Left ventricle myocardium superior (tissue), 1 donor: ENCODE results near the gene SLC4A5. TPM values are rescaled to one million over a fixed set of nuclear protein-coding genes. Genes with fewer than 3 reads are reported as not detected.
"Not testable (repeated sequence)": the region's sequence is repeated elsewhere in the genome, so short reads cannot be mapped to it uniquely, and the experiment has no call there.

Experiments used
- ATAC-seq: fragments of 200-7000 bp; cut with Tn5 transposase; one replicate; pipeline ENCODE4 v1.9.1; 2020; ENCODE audit warnings: mild to moderate bottlenecking, moderate library complexity
- DNase-seq: peaks from one replicate; pipeline ENCODE4 v3.0.0-alpha.2; 2020
- intact Hi-C: fragments of 100-400 bp; cut with micrococcal nuclease; formaldehyde crosslinking; loops from one replicate; pipeline ENCODE4 v1.11.0; 2022
- total RNA-seq: library from RNA; stranded (reverse); fragmentation: NEBNext Ultra II Directional; extraction: Animal tissue kit (Norgen Biotek cat#: 25700); gene quantifications from one replicate; pipeline ENCODE4 v1.2.1, GENCODE V29; 2021
- donor health status: DM: no; HTN: yes; CAD: no; lungs with severe emphysema.

The SLC4A5 gene
- total RNA-seq, 1 donor from 2014 or later: 2.2 TPM

DNA sequence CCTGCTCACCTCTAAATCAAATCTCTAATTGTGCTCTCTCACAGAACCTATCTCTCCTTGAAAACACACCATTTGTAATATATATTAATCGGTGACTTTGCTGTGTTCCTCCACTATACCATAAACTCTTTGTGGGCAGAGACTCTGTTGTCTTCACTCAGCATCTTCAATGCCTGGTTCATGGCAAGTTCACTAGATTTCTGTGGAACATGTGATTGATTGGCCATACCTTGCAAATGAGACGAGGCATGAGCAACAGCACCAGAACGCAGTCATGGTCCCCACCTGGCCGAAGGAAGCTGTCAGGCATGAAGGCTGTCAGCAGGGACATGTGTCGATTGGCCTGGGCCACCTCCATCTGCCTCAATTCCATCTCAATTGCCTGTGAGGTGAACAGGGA, 25.3 kb upstream of the SLC4A5 start:
- no peak for DNase-seq
- no peak for ATAC-seq
- intact Hi-C loops: no loop called here

DNA sequence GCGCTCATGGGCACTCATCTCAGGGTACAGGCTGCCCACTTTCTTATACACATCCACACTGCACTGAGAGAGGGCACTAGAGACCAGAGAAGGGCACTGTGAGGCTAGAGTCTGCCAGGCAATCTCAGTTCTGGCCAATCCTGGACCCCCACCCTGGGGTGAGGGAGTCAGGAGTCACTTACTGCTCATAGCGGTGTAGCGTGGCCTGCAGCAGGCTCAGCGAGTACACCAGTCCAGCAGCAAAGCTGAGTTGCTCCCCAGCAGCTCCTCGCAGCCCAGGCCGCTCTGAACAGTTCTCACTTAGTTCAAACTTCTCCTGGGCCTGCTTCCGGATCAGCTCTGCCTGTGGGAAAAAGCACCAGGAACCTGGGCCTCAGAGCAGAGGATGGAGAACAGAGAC, 24.6 kb upstream of the SLC4A5 start:
- intact Hi-C loops: no loop called here
- no peak for DNase-seq
- no peak for ATAC-seq

DNA sequence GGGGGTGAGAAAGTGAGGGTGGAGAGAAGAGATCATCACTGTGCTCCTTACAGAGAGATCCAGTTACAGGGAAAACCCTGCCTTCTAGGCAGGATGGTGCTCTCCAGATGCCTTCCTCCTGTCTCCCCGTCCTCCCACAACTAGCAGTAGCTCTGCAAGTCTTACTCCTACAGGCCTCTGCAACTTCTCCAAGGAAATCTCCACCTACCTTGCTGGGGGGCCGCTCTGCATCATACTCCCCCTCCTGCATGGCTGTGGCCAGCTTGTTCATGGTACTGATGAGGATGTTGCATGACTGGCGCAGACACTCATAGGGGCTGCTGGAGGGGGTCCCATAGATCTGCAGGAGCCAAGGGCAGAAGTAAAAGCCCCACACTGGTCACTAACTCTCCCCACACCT, 22.8 kb upstream of the SLC4A5 start:
- intact Hi-C loops: no loop called here
- DNase-seq (no peak), ATAC-seq (no peak)

DNA sequence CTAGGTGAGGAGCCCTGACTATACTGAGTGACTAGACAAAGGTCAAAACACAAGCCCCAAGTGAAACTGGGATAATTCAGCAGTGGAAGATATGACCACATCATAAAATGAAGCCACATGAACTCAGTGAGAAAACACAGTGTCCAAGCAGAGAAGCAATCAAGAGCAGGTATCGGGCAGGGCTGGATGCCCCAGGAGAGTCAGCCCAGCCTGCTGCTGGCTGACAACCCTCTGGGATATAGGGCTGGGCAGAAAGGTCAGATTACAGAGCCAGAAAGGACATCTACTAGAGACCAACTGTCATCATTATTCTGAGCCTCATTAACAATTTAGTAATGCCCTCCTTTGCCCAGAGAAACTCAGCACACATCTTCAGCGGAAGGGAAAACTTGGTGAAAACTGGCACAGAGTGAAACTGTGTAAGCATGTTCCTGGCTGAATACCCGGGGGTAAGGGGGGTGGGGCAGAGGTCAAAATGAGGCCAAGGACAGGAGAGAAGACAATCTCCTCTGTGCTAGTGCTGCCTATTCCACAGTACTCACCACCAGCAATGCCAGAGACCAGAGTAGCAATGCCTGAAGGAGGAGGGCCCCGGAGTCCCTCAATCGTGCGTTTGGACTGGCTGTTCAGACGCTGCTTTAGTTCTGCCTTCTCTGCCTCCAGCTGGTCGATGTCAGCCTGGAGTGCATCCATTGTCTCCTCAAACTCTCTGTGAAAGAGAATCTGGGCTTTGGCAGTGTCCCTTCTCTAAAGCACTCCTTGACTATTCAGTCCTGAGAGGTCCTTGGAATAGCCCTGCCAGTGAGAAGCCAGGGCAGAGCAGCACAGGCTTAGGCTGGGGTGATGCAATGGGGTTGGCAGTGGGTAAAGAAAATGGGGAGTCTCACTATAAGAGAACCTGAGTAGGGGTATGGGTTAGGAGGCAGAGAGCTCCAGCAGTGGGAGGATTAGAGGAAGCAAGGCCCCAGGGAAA, 21.6 kb upstream of the SLC4A5 start:
- peak; percentile 75 for ATAC-seq
- intact Hi-C loops: no loop called here

DNA sequence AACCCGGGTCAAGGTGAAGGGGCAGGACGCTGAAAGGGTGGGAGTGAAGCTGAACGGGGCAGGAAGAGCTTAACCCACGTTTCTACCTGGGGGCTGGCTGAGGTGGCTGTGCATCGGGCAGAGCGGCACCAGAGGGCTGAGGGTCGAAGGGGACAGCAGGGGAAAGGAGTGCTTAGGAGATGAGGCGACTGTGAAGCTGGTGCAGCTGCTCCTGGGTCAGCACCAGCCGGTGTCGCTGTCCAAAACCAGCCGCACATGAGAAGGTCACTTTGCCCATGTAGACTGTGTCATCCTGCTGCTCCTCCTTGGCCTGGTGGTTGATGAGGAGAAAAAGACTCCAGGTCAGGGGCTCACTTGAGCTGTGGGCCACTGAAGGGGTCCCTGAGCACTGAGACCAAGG, 18.1 kb upstream of the SLC4A5 start:
- no peak for DNase-seq
- ATAC-seq: no peak
- intact Hi-C loops: no loop called here

More for the DNA sequence above, 21.6 kb upstream of the SLC4A5 start:
- DNase-seq: no peak

DNA sequence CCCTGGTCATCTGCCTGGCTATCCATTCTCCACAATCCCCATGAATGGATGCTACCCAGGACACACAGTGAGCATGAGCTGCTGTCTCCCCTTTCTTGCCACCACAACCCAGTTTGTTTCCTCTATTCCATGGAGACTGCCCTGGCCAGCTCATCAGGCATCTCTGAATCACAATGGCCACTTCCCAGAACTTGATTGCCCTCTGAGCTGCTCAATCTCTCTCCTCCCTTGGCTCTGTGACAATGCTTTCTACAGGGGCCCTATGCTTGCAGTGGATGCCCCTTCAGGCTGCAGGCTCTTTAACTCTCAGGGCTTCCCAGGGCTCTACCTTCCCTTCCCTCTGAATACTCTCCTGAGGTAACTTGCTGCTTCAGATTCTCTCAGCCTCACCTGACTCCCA, 14.4 kb upstream of the SLC4A5 start:
- DNase-seq (no peak), ATAC-seq (no peak)
- intact Hi-C loops: no loop called here

DNA sequence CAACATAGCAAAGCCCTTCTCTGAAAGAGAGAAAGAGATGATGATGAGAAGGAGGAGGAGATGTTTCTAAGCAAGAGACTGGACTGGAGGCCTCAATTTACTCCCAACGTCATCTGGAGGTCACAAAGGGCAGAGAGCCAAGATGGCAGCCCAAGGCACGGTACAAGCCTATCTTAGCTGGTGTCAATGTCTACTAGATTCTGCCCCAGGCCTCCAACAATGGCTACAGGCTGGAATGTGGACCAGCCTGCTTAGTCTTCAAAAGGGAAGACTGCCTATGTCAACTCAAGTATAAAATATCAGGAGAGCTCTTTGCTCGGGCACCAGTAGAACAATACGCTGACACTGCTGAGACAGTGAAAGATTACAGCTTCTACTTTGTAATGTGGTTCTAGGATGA, 6.7 kb upstream of the SLC4A5 start:
- DNase-seq (no peak), ATAC-seq (no peak)
- intact Hi-C loops: no loop called here

DNA sequence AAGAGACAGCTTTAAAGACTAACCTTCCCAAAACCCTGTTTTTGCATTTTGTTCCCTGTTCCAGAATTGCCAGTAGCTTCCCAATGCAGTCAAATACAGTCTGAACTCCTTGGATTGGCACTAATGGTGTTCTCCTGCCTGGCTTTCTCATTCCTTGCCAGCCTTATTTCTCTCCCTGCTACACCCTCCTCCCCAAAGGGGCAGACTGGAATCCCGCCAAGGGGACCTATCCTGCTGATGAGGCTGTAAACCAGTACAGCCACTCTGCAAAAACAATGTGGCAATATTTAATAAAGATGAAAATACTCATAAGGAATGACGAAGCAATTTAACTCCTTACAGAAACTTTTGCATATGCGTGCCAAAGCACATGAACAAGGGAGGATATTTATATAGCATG, 4.5 kb upstream of the SLC4A5 start:
- no peak for DNase-seq
- no peak for ATAC-seq
- intact Hi-C loops: no loop called here

DNA sequence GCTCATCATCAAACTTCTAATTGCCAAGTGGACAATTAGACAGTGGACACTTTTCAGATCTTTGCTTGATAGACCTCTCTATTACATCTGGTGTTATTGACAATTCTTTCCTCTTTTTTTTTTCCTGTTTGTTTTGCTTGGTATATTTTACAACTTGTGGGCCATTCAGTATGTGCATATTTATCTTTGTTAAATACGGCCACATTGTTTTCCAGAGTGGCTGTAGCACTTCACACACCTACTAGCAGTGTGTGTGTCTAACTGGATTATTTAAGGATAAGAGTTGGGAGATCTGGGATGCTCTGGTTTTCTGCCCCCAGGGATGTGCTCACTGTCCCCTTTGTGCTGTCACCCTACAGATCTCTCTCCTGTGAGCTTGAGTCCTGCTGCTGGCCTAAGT, 4.1 kb upstream of the SLC4A5 start:
- ATAC-seq (no peak), DNase-seq (no peak)
- intact Hi-C loops: no loop called here

DNA sequence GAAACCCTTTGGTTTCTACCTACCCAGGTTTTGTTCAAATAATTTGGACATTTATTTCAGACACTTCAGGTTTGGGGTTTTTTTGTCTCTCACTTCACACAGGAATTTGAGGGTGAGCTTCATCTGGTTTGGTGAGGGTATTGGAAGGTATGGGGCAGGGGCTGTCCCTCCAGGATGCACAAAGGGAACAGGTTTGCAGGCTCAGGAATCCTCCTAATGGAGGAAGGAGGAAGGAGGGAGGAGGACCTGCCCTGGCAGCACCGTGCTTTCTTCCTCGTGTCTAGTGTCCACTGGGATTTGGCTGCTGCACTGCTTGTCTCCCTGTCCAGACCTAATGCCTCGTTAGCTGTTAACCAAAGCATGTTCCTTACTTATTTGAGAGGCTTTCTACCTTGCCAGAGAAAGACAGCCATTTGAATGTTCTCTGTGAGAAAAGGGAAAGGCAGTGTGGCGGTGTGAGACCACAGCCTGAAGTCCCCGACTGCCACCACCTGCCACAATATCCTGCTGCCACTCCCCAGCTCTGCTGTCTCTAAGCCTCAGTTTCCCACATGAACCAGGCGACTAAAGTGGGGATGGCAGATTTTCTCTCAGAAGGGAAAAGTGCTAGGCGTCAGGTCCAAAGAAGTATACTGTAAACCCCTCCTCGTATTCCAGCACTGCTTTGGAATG, 2.2 kb upstream of the SLC4A5 start:
- ATAC-seq (no peak), DNase-seq (no peak)
- intact Hi-C loops: no loop called here

DNA sequence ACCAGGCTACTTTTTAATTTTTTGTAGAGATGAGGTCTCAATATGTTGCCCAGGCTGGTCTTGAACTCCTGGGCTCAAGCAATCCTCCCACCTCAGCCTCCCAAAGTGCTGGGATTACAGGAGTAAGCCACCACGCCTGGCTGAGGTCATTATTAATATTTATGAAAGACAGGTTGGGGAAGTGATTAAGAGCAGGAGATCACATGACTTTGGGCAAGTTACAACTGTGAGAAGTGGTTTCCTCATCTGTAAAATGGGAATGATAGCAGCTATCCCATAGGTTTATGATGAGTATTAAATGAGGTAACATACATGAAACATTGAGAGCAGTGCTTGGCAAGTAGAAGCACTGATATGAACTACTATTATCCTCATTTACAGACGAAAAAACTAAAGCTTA, 7.0 kb downstream of the SLC4A5 start:
- intact Hi-C loops: not testable (repeated sequence)

DNA sequence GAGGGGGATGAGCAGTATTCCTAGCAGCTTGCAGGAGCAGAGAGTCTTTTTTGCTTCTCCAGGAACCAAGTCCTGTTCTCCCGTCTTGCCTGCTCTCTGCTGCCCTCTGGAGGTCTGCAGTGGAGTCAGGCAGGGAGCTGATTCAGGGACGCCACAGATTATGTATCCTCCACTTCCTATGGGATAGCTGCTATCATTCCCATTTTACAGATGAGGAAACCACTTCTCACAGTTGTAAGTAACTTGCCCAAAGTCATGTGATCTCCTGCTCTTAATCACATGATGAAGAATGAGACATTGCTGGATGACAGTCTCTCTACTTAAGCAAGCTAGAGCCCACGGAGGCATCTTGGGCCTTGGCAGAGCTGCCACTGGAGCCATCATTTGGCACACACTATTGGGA, 8.3 kb downstream of the SLC4A5 start:
- intact Hi-C loops: no loop called here
- peak; percentile 79 for DNase-seq
- ATAC-seq: peak; percentile 84

More for the DNA sequence above, 7.0 kb downstream of the SLC4A5 start:
- DNase-seq, ATAC-seq: not testable (repeated sequence)

DNA sequence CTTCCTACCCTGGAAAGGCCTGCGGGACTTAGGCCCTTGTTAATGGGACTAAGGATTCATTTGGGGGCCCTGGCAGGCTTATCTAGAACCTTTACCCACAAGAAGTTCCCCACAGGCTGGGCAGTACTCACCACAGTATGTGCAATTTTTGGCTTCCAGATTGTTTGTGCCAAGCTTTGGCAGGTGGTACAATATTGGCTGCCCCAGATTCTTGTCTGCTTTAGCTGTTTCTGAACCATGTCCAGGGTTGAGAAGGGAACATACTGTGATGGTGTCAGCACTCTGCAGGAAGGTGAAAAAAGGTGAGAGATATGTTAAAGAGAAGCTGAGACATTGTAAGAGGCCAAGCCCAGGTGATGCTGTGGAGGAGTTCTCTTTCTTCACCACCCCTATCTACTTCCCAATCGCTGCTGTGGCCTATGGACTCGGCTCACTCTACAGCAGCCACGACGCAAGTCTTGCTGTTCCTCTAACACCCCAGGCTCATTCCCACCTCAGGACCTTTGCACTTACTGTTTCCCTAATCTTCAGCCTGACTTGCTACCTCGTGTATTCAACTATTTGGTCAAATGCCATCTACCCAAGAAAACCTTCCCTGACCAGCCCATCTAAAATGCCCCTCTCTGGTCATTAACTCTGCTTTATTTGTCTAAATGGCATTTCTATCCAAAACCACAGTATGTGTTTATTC, 9.2 kb downstream of the SLC4A5 start:
- intact Hi-C loops: no loop called here
- ATAC-seq (peak; percentile 60), DNase-seq (no peak)

DNA sequence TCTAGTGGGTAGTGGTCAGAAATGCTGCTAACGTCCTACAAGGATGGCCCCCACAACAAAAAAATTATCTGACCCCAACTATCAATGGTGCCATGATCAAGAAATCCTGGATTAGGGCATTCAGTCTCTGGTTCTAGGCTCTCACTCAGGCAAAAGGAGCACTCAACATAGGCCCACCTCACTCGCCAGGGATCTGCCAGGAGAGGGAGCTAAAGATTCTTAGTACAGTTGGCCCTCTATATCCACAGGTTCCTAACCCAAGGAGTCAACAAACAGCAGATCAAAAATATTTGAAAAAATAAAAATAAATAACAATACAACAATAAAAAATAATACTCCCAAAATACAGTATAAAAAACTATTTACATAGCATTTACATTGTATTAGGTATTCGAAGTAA, 10.0 kb downstream of the SLC4A5 start:
- ATAC-seq (peak; percentile 66), DNase-seq (no peak)
- intact Hi-C loops: no loop called here

DNA sequence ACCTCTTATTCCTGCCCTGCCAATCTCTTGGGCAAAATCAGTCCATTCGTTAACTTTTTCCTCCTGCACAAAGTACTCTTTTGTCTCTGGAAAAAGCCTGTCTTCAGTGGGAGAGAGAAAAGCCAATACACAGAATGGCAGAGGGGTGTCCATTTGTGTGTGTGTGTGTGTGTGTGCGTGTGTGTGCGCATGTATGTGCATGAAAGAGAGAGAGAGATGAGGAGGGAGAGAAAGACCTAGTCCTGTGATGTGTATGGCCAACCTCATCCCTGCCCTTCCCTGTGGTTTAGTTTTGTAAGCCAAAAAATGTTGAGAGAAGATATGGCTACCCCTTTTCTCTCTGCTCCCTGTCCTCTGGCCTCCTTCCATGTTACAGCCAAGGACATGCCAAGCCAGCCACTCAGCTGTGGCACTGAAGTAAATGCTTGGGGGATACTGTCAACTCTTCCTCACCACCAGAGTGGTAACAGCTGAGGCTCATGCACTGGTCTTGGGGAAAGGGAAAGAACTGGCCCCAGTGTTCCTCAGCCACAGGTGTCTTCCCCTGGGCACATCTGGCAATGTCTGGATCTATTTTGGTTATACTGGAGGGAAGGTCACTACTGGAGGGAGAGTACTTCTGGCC, 10.6 kb downstream of the SLC4A5 start:
- intact Hi-C loops: no loop called here
- ATAC-seq: peak; percentile 39

DNA sequence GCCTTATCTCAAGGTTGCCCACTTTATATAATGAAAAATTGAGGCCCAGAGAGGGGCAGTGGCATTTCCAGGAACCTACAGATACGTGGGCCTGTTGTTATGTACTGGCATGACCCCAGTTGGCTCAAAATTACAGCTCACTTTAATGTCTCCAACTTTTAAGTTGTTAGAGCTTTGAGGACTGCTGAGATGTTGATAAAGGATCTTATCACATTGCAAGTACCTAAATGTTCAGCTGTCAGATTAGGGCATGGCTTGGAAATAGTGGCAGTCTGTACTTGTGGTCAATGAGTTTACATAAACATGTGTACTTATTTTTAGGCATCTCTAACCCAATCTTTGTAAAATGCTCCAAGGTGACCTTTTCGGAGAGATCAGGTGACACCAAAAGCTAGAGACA, 14.6 kb downstream of the SLC4A5 start:
- DNase-seq (no peak), ATAC-seq (no peak)
- intact Hi-C loops: no loop called here

More for the DNA sequence above, 10.6 kb downstream of the SLC4A5 start:
- no peak for DNase-seq

DNA sequence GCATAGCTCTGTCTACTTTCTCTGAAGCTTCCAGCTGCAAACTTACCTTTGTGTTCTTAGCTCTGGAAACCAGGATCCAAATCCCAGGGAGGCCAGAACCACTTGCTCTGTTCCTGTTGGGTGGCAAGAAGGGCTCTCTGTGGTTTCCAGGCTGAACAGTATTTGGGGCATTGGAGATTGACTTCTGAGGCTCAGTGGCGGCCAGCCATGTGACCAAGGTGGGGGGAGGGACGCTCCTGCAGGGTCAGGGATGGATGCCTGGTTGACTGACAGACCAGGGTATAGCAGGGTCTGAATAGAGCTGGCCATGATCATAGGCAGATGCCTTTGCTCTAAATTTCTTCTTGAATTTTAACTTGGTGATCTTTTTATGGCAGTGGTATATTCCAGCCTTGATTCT, 15.1 kb downstream of the SLC4A5 start:
- ATAC-seq: no peak
- intact Hi-C loops: no loop called here
- no peak for DNase-seq

DNA sequence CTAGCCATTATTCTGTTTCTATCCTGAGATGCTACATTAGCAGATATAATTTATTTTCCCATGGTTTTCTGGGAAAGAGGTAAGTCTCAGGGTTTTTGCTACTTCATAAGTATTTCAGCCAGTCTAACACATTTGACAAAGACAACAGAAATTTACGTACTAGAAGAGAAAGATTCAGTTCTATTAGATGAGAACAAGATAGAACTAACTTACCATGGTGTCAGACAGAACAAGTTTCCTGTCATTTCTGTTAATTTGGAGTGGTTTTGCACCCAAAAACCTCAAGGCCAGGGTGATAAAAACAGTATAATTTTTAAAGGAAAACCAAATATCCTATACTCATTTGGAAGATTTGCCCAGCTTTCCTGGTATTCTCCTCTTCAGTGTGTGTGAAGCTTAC, 15.6 kb downstream of the SLC4A5 start:
- ATAC-seq (no peak), DNase-seq (no peak)
- intact Hi-C loops: no loop called here

DNA sequence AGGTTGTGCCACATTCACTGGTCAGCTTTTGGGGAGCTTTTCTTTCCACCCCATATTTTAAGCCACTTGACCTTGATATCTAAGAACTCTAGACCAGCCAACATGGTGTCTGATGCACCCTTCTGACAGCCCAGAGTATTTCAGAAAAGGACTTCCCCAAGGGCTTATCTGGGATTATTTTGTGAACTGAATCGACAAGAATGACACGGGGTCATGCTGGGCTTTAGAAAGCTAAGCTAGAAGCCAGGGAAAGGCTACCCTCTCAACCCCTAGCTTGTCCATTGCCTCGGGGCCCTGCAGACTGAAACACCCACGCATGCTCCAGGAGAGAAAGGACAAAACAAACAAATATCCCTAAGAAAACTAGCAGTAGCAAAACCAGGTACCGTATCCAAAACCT, 16.0 kb downstream of the SLC4A5 start:
- DNase-seq: no peak
- intact Hi-C loops: no loop called here
- no peak for ATAC-seq

DNA sequence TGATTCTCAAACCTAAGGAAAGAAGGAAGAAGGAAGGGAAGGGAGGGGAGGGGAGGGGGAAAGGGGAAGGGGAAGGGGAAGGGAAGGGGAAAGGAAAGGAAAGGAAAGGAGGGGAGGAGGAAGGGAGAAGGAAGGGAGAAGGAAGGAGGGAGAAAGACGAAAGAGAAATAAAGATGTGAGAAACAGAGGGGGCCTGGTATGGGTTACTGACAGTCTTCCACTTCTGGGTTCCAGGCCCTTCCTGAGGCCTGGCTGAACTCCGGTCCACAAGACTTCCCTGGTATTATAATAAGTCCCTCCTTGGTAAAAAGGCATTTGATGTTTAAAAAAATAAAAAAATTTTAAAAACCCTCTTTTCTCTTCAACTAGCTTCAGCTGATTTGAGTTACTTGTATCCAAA, 17.4 kb downstream of the SLC4A5 start:
- intact Hi-C loops: no loop called here
- ATAC-seq: no peak
- no peak for DNase-seq
